ENCODE data around the gene SND1.

The SND1 gene

GRCh38 chr7:128081351-128081750, 429.4 kb downstream of the SND1 start:
- H3K4me2 ChIP-seq (ENCODE audit: low read length): no peak overlapping the region
- no peak overlapping the region for H3K9ac ChIP-seq (ENCODE audit: low read depth, low read length)
- H3K4me3 ChIP-seq (ENCODE audit: low read length): no peak overlapping the region
- peaks cover 43% of the 10 kb centered on the region for H3K36me3 ChIP-seq (ENCODE audit: insufficient read depth, low read length)
- H3K9me3 ChIP-seq (replicated peaks; ENCODE audit: low read length): no peaks in the 10 kb centered on the region
- H3K27me3 ChIP-seq (ENCODE audit: control insufficient read depth, insufficient read depth, low read length): no peaks in the 10 kb centered on the region
- peaks cover 7% of the 10 kb centered on the region for H3K4me1 ChIP-seq (ENCODE audit: control insufficient read depth, insufficient read depth, low read length)

DNA sequence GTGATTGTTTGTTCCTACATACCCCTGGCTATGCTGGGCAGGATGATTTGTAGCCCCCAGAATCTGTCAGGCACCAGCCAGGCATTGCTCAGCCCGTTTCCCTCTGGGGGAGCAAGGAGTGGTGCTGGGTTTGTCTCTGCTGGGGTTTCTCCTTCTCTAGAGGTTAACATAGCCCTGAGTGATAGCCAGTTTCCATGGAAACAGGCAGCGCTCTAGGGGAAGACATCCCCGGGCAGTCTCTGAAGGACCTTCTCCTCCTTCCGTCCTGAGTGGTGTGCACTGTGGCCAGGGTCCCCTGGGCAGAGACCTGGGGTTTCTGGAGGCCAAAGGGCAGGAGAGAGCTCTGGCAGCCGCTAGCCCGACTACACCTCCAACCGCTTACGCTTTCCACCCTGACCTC, 429.8 kb downstream of the SND1 start:
- H3K27me3 ChIP-seq (ENCODE audit: control insufficient read depth, insufficient read depth, low read length): no peaks in the 10 kb centered on the region
- H3K36me3 ChIP-seq (ENCODE audit: insufficient read depth, low read length): peaks cover 43% of the 10 kb centered on the region
- peaks cover 7% of the 10 kb centered on the region for H3K4me1 ChIP-seq (ENCODE audit: control insufficient read depth, insufficient read depth, low read length)
- H3K4me2 ChIP-seq (ENCODE audit: low read length): no peak overlapping the region
- H3K9ac ChIP-seq (ENCODE audit: low read depth, low read length): no peak overlapping the region
- no peaks in the 10 kb centered on the region for H3K9me3 ChIP-seq (replicated peaks; ENCODE audit: low read length)
- H3K4me3 ChIP-seq (ENCODE audit: low read length): no peak overlapping the region

DNA sequence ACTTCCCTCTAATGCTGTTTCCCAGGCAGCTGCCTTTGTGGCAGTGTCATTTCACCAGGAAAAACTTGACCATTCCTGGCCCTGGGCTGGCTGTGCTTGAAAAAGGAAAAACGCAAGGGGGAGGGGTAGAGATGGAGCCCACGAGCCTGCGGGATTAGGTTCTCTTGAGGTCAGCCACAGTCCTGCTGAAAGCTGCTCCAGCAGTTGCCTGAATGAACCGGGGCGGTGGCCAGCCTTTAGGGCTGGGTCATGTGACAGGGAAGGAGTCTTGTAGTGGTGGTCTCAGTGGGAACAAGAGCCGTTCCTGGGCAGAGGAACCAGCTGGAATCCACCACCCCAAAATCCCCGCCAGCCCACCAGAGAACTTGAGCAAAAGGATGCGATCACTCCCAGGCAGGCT, 430.4 kb downstream of the SND1 start:
- Histone ChIP-seq H3K4me1 (ENCODE audit: control insufficient read depth, insufficient read depth, low read length) (peaks cover 7% of the 10 kb centered on the region), H3K4me2 (ENCODE audit: low read length) (no peak overlapping the region), H3K27me3 (ENCODE audit: control insufficient read depth, insufficient read depth, low read length) (no peaks in the 10 kb centered on the region), H3K9me3 (replicated peaks; ENCODE audit: low read length) (no peaks in the 10 kb centered on the region), H3K9ac (ENCODE audit: low read depth, low read length) (no peak overlapping the region), H3K36me3 (ENCODE audit: insufficient read depth, low read length) (peaks cover 44% of the 10 kb centered on the region), H3K4me3 (ENCODE audit: low read length) (no peak overlapping the region)

DNA sequence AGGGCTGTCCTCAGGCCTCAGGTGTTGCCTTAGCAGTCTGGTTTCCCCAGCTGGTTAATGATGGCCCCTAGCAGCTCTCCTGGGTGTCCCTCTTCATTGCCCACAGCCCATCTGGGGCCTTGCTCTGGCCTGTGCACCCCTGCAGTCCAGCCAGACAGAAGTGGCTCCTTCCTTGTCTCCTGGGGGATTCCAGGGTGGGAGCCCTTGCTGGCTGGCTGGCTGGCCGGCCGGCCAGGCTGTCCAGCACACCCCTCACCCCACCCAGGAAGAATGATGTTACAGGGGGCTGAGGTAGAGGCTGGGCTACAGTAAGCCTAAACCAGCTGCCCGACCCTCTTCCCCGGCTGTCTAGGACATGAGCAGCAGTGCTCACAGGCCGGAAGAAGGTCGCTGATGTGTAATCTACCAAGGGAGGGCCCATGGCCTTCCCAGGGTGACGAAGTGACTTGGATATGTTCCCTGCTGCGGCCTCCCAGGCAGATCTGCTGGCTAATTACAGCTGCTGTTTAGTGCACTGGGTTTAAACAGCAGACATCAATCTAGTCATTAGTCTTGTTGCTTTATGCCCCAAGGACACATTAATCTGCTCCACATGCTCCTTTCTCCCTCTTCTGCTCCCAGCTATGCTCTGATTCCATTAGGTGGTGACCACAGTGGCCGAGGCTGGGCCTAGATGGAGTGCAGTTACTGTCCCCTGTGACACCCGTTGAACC, 433.1 kb downstream of the SND1 start:
- Histone ChIP-seq H3K27me3 (ENCODE audit: control insufficient read depth, insufficient read depth, low read length) (no peaks in the 10 kb centered on the region), H3K4me1 (ENCODE audit: control insufficient read depth, insufficient read depth, low read length) (peaks cover 7% of the 10 kb centered on the region), H3K9me3 (replicated peaks; ENCODE audit: low read length) (no peaks in the 10 kb centered on the region), H3K36me3 (ENCODE audit: insufficient read depth, low read length) (peaks cover 58% of the 10 kb centered on the region), H3K9ac (ENCODE audit: low read depth, low read length) (no peak overlapping the region), H3K4me2 (ENCODE audit: low read length) (no peak overlapping the region), H3K4me3 (ENCODE audit: low read length) (no peak overlapping the region)

- no peak overlapping the region for H3K4me3 ChIP-seq (ENCODE audit: low read length)
- no peak overlapping the region for H3K4me2 ChIP-seq (ENCODE audit: low read length)
- H3K36me3 ChIP-seq (ENCODE audit: insufficient read depth, low read length): peaks cover 85% of the 10 kb centered on the region
- peaks cover under 1% of the 10 kb centered on the region for H3K4me1 ChIP-seq (ENCODE audit: control insufficient read depth, insufficient read depth, low read length)
- no peaks in the 10 kb centered on the region for H3K27me3 ChIP-seq (ENCODE audit: control insufficient read depth, insufficient read depth, low read length)
- no peak overlapping the region for H3K9ac ChIP-seq (ENCODE audit: low read depth, low read length)
- H3K9me3 ChIP-seq (replicated peaks; ENCODE audit: low read length): no peaks in the 10 kb centered on the region
Observed at GRCh38 chr7:128090492-128090891, 438.5 kb downstream of the SND1 start.

- Histone ChIP-seq H3K4me3 (ENCODE audit: low read length) (no peak overlapping the region), H3K27me3 (ENCODE audit: control insufficient read depth, insufficient read depth, low read length) (no peaks in the 10 kb centered on the region), H3K9ac (ENCODE audit: low read depth, low read length) (no peak overlapping the region), H3K36me3 (ENCODE audit: insufficient read depth, low read length) (peaks cover 78% of the 10 kb centered on the region), H3K4me1 (ENCODE audit: control insufficient read depth, insufficient read depth, low read length) (no peaks in the 10 kb centered on the region), H3K9me3 (replicated peaks; ENCODE audit: low read length) (no peaks in the 10 kb centered on the region), H3K4me2 (ENCODE audit: low read length) (no peak overlapping the region)
Observed at GRCh38 chr7:128091106-128091505, 439.1 kb downstream of the SND1 start.

DNA sequence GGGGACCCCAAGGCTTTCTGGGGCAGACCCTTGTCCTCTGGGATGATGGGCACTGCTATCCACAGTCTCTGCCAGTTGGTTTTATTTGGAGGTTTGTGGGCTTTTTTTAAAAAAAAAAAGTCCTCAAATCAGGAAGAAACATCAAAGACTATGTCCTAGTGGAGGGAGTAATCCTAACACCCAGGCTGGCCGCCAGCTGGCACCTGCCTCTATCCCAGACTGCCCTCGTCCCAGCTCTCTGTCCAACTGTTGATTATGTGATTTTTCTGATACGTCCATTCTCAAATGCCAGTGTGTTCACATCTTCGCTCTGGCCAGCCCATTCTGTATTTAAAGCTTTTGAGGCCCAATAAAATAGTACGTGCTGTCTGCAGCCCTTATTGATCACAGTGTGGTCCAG, 440.2 kb downstream of the SND1 start:
- no peak overlapping the region for H3K9ac ChIP-seq (ENCODE audit: low read depth, low read length)
- no peaks in the 10 kb centered on the region for H3K4me1 ChIP-seq (ENCODE audit: control insufficient read depth, insufficient read depth, low read length)
- H3K4me3 ChIP-seq (ENCODE audit: low read length): no peak overlapping the region
- H3K9me3 ChIP-seq (replicated peaks; ENCODE audit: low read length): no peaks in the 10 kb centered on the region
- no peak overlapping the region for H3K4me2 ChIP-seq (ENCODE audit: low read length)
- H3K27me3 ChIP-seq (ENCODE audit: control insufficient read depth, insufficient read depth, low read length): no peaks in the 10 kb centered on the region
- peaks cover 71% of the 10 kb centered on the region for H3K36me3 ChIP-seq (ENCODE audit: insufficient read depth, low read length)

DNA sequence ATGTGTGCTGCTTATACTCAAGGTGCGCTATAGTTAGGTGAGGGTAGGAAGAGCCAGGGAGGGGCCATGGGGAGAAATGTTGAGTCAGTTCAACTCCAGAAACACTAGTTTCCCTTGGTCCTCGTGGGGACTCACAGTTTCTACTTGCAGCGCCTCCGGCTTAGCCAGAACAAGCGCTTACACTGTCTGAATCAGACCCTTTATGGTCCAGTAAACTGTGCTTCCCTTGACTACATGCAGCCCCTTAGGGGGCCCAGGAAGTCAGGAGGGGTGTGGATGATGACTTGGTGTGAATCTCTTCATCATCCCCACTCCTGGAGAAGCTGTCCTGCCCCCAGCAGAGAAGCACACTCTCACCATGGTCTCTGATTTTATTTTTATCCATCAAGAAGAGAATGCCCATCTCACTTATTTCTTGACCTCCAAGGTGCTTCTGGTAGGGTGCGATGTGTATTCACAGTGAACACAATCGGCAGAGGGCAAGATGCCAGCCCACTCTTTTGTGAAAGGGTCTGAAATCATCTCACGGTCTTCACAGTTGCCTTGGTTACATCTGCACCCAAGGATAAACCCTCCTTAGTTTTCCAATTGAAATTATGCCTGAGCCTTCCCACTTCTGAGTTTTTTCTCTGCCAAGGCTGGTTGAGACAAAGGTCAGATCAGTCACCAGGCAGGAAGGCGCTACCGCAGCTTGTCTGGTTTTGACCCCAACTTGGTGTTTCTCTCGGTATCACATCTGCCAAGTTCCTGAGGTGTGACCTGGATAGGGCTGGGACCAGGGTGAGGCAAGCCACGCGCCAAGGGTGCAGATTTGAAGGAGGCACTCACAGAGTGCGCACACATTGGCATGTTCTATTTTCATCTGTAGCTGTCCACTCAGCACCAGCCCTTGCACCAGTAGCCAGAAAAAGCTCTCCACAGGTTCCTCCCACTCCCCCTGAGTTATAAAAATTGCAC, 441.9 kb downstream of the SND1 start:
- H3K27me3 ChIP-seq (ENCODE audit: control insufficient read depth, insufficient read depth, low read length): no peaks in the 10 kb centered on the region
- peaks cover 62% of the 10 kb centered on the region for H3K36me3 ChIP-seq (ENCODE audit: insufficient read depth, low read length)
- H3K4me1 ChIP-seq (ENCODE audit: control insufficient read depth, insufficient read depth, low read length): no peaks in the 10 kb centered on the region
- no peak overlapping the region for H3K4me3 ChIP-seq (ENCODE audit: low read length)
- no peak overlapping the region for H3K9ac ChIP-seq (ENCODE audit: low read depth, low read length)
- H3K9me3 ChIP-seq (replicated peaks; ENCODE audit: low read length): no peaks in the 10 kb centered on the region
- no peak overlapping the region for H3K4me2 ChIP-seq (ENCODE audit: low read length)

DNA sequence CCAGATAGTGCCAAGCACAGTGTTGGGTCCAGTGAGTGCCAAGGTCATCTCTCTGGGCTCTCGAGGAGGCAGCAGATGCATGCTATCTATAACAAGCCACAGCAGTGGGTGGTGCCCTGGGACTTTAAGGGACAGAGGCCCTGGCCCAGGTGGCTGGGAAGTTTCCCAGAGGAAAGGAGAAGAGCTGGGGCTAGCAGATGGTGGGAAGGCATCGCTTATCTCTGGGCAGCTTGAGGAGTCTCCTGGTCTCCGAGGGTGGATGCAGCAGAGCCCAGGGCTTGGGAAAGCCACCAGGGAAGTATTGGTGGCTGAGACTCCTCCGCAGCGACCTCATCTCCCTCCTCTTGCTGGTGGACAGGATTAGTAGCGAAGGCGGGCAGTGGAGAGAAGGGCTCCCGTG, 442.7 kb downstream of the SND1 start:
- H3K36me3 ChIP-seq (ENCODE audit: insufficient read depth, low read length): peaks cover 54% of the 10 kb centered on the region
- no peaks in the 10 kb centered on the region for H3K4me1 ChIP-seq (ENCODE audit: control insufficient read depth, insufficient read depth, low read length)
- H3K4me2 ChIP-seq (ENCODE audit: low read length): no peak overlapping the region
- no peak overlapping the region for H3K4me3 ChIP-seq (ENCODE audit: low read length)
- H3K9me3 ChIP-seq (replicated peaks; ENCODE audit: low read length): no peaks in the 10 kb centered on the region
- no peak overlapping the region for H3K9ac ChIP-seq (ENCODE audit: low read depth, low read length)
- H3K27me3 ChIP-seq (ENCODE audit: control insufficient read depth, insufficient read depth, low read length): no peaks in the 10 kb centered on the region

DNA sequence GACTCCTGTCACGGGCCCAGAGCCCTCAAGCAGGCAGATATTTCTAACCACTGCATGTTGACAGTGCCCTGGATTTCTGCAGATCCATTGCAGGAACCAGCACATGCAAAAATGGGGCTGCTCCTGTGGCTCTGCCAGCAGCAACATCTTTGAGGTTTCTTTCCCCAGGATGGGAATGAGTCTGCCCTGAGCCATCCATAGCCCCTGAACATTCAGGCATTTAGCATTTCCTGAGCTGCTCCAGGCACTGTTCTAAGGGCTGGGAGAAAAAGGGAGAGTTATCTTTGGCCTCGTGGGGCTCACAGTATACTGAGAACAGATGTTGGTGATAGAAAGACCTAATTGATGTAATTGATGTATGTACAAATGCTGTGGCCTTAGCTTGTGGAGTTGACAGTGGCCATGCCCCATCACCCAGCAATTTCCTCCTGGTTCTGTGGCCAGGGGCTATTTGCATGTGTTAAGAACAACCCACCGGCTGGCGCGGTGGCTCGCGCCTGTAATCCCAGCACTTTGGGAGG, 445.3 kb downstream of the SND1 start:
- H3K9ac ChIP-seq (ENCODE audit: low read depth, low read length): no peak overlapping the region
- no peaks in the 10 kb centered on the region for H3K9me3 ChIP-seq (replicated peaks; ENCODE audit: low read length)
- H3K27me3 ChIP-seq (ENCODE audit: control insufficient read depth, insufficient read depth, low read length): no peaks in the 10 kb centered on the region
- H3K4me1 ChIP-seq (ENCODE audit: control insufficient read depth, insufficient read depth, low read length): no peaks in the 10 kb centered on the region
- no peak overlapping the region for H3K4me2 ChIP-seq (ENCODE audit: low read length)
- no peak overlapping the region for H3K4me3 ChIP-seq (ENCODE audit: low read length)
- peaks cover 29% of the 10 kb centered on the region for H3K36me3 ChIP-seq (ENCODE audit: insufficient read depth, low read length)

DNA sequence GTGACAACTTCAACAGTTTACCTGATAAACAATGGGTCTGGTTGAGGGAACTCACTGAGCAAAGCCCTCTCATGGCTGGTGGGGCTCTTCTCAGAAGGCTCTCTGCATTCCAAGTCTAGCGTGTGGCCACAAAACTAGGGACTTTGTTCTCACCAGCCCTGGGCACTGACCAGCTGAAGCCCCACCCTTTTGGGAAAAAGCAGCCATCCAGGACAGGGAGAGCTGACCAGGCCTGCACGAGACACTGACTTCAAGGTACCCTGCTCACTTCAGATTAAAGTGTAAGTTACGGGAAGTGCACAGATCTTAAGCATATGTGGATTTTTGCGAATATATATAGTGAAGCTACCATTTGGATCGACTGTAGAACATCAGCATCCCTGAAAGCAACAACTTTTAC, 446.6 kb downstream of the SND1 start:
- peaks cover 16% of the 10 kb centered on the region for H3K36me3 ChIP-seq (ENCODE audit: insufficient read depth, low read length)
- H3K27me3 ChIP-seq (ENCODE audit: control insufficient read depth, insufficient read depth, low read length): peaks cover 6% of the 10 kb centered on the region
- no peak overlapping the region for H3K4me3 ChIP-seq (ENCODE audit: low read length)
- H3K9me3 ChIP-seq (replicated peaks; ENCODE audit: low read length): no peaks in the 10 kb centered on the region
- H3K4me1 ChIP-seq (ENCODE audit: control insufficient read depth, insufficient read depth, low read length): peaks cover 4% of the 10 kb centered on the region
- H3K4me2 ChIP-seq (ENCODE audit: low read length): no peak overlapping the region
- no peak overlapping the region for H3K9ac ChIP-seq (ENCODE audit: low read depth, low read length)
